ENCODE results near the gene RUBCNL. TPM values are rescaled to one million over a fixed set of nuclear protein-coding genes. Genes with fewer than 3 reads are reported as not detected.
A peak's percentile ranks its signal among the peaks of the same experiment; 100 is the strongest.

RUBCNL gene
- polyA plus RNA-seq, 3 donors = 1.5 to 14.5 (median 2.8) TPM

DNA sequence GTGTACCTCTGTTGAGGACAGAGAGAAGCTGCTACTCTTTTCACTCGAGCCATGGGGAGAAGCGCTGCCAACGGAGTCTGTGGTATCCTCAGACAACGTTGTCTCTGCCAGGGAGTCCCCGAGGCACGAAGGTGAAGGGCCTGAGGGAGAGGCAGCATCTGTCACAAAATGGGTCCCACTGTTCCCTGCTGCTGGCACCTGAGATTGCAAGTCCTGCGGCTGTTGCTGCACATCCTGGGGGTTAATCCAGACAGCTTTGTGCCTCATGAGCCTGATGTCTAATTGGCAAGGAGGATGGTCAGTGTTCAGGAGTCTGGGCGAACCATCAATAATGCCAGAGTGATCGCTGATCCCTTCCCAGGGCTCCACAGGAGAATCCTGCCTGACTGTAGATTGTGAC lies 15.0 kb downstream of the RUBCNL start:
- Histone ChIP-seq H3K36me3 (replicated peaks in 1 of 2; ENCODE audit: control insufficient read depth in 1 of 2, insufficient read depth in 2 of 2, low read length in 2 of 2) (peaks cover 13 to 27% of the 10 kb centered on the region in 2 donors), H3K9me3 (replicated peaks in 1 of 2; ENCODE audit: control insufficient read depth in 1 of 2, insufficient read depth in 1 of 2, low read length in 2 of 2) (no peaks in the 10 kb centered on the region), H3K27ac (ENCODE audit: low read depth in 1 of 2, low read length in 2 of 2) (no peak overlapping the region), H3K9ac (ENCODE audit: insufficient read depth, low read length, poor library complexity, severe bottlenecking) (no peak overlapping the region), H3K4me3 (replicated peaks in 1 of 3; ENCODE audit: low read depth in 2 of 3, low read length in 3 of 3) (no peak overlapping the region), H3K27me3 (ENCODE audit: control insufficient read depth in 2 of 2, insufficient read depth in 2 of 2, low read length in 2 of 2) (no peaks in the 10 kb centered on the region), H2AFZ (ENCODE audit: insufficient read depth, low read depth, low read length, poor library complexity, severe bottlenecking) (no peak overlapping the region), H3K4me2 (replicated peaks; ENCODE audit: extremely low read depth, low read length, poor library complexity, severe bottlenecking) (no peak overlapping the region), H3K79me2 (ENCODE audit: insufficient read depth, low read length) (no peaks in the 10 kb centered on the region), H4K20me1 (ENCODE audit: insufficient read depth, low read length) (no peaks in the 10 kb centered on the region), H3K4me1 (ENCODE audit: control insufficient read depth in 1 of 2, insufficient read depth in 2 of 2, low read length in 2 of 2) (peaks cover 37 to 46% of the 10 kb centered on the region in 2 donors)
- TF ChIP-seq, protein P1, sequence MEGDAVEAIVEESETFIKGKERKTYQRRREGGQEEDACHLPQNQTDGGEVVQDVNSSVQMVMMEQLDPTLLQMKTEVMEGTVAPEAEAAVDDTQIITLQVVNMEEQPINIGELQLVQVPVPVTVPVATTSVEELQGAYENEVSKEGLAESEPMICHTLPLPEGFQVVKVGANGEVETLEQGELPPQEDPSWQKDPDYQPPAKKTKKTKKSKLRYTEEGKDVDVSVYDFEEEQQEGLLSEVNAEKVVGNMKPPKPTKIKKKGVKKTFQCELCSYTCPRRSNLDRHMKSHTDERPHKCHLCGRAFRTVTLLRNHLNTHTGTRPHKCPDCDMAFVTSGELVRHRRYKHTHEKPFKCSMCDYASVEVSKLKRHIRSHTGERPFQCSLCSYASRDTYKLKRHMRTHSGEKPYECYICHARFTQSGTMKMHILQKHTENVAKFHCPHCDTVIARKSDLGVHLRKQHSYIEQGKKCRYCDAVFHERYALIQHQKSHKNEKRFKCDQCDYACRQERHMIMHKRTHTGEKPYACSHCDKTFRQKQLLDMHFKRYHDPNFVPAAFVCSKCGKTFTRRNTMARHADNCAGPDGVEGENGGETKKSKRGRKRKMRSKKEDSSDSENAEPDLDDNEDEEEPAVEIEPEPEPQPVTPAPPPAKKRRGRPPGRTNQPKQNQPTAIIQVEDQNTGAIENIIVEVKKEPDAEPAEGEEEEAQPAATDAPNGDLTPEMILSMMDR (IDR thresholded peaks at IDR 0.05) = no peak
- Mint-ChIP-seq H3K36me3 (peaks cover 25 to 34% of the 10 kb centered on the region in 2 donors), H3K4me3 (no peak overlapping the region), H3K27me3 (ENCODE audit: low read depth in 3 of 3) (peaks cover 0 to 6% (median 1%) of the 10 kb centered on the region in 3 donors), H3K27ac (no peak overlapping the region), H3K4me1 (peaks cover 49% of the 10 kb centered on the region), H3K9me3 (peaks cover 0 to 4% (median 1%) of the 10 kb centered on the region in 7 donors)
- intact Hi-C loops (cut with micrococcal nuclease) = no loop called here
- DNase-seq = no peak
- 92% methylated on average over 9 of the region's 9 CpGs for WGBS (ENCODE audit: insufficient coverage)

DNA sequence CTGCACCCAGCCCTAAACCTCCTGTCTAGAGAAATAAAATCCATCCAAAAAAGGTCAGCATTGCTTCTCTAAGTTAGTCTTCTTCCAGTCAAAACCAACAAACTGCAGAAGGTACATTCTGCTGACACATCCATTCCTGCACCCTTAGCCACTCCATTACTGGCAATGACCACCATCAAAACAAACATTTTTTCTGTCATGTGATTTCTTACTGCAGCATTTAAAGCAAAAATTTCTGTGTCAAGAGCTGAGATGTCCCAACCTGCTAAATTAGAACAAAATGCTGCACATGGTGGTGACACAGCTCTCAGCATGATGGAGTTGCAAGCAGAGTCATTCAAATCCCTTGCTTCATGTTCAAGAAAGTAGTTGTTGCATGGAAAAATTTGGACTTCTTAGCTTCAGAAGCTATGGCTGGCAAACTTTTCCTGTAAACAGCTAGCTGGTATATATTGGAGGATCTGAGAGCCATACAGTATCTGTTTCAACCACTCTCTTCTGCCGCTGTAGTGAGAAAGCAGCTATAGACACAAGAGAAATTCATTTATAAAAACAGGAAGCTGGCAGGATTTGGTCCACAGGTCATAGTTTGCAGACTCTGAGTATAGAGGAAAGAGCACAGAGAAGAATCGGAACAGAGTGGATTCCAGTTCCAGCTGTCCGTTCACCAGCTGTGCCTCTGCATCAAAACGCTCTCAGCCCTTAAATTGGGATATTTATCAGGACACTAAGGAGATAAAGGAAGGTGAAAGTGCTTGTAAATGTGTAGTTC lies 17.4 kb downstream of the RUBCNL start:
- peaks cover 2 to 6% (median 4%) of the 10 kb centered on the region in 3 donors for H3K27me3 Mint-ChIP-seq (ENCODE audit: low read depth in 3 of 3)
- H3K4me3 Mint-ChIP-seq = peak overlapping the region; percentile 4 to 40
- H3K4me1 ChIP-seq (ENCODE audit: control insufficient read depth in 1 of 2, insufficient read depth in 2 of 2, low read length in 2 of 2) = peaks cover 29 to 31% of the 10 kb centered on the region in 2 donors
- no peak overlapping the region for H3K4me3 ChIP-seq (replicated peaks in 1 of 3; ENCODE audit: low read depth in 2 of 3, low read length in 3 of 3)
- H3K27ac ChIP-seq (ENCODE audit: low read depth in 1 of 2, low read length in 2 of 2) = peak overlapping the region; percentile 13 to 20
- H3K9me3 Mint-ChIP-seq = peaks cover 0 to 2% (median 0%) of the 10 kb centered on the region in 7 donors
- intact Hi-C loops (cut with micrococcal nuclease) = no loop called here
- H3K27ac Mint-ChIP-seq = peak overlapping the region; percentile 67 to 91 (median 78)
- H3K9me3 ChIP-seq (replicated peaks in 1 of 2; ENCODE audit: control insufficient read depth in 1 of 2, insufficient read depth in 1 of 2, low read length in 2 of 2) = no peaks in the 10 kb centered on the region
- H2AFZ ChIP-seq (ENCODE audit: insufficient read depth, low read depth, low read length, poor library complexity, severe bottlenecking) = peak overlapping the region; percentile 9
- peaks cover 21 to 46% of the 10 kb centered on the region in 2 donors for H3K36me3 ChIP-seq (replicated peaks in 1 of 2; ENCODE audit: control insufficient read depth in 1 of 2, insufficient read depth in 2 of 2, low read length in 2 of 2)
- H3K4me1 Mint-ChIP-seq = peaks cover 37% of the 10 kb centered on the region
- peak overlapping the region; percentile 17 for H3K4me2 ChIP-seq (replicated peaks; ENCODE audit: extremely low read depth, low read length, poor library complexity, severe bottlenecking)
- no peaks in the 10 kb centered on the region for H3K27me3 ChIP-seq (ENCODE audit: control insufficient read depth in 2 of 2, insufficient read depth in 2 of 2, low read length in 2 of 2)
- H3K79me2 ChIP-seq (ENCODE audit: insufficient read depth, low read length) = no peaks in the 10 kb centered on the region
- 20% methylated on average over 1 of the region's 4 CpGs for WGBS (ENCODE audit: insufficient coverage)
- TF ChIP-seq, protein P1 (IDR thresholded peaks at IDR 0.05) = no peak
- no peaks in the 10 kb centered on the region for H4K20me1 ChIP-seq (ENCODE audit: insufficient read depth, low read length)
- H3K9ac ChIP-seq (ENCODE audit: insufficient read depth, low read length, poor library complexity, severe bottlenecking) = no peak overlapping the region
- peaks cover 37 to 51% of the 10 kb centered on the region in 2 donors for H3K36me3 Mint-ChIP-seq
- peak; percentile 48 to 52 (median 51) for DNase-seq

Data from CD14-positive monocyte (primary cell).